Suprapubic skin (tissue), 4 donors: ENCODE results near the gene NAALADL2. TPM values are rescaled to one million over a fixed set of nuclear protein-coding genes. Genes with fewer than 3 reads are reported as not detected.

Experiments
- DNase-seq, 2 donors: peaks; one replicate each; pipeline ENCODE4 v3.0.0-alpha.2; 2019; ENCODE audit warnings: low spot score in 2 of 2
- H3K27ac ChIP-seq: fragments of 200-600 bp; sonication (generic); one replicate; pipeline ENCODE4 v1.5.1; 2019
- H3K27me3 ChIP-seq: fragments of 200-600 bp; sonication (generic); one replicate; pipeline ENCODE4 v1.5.1; 2019
- H3K36me3 ChIP-seq: fragments of 200-600 bp; sonication (generic); one replicate; pipeline ENCODE4 v1.5.1; 2019
- H3K4me1 ChIP-seq: fragments of 200-600 bp; sonication (generic); one replicate; pipeline ENCODE4 v1.5.1; 2019
- H3K4me3 ChIP-seq: fragments of 200-600 bp; sonication (generic); one replicate; pipeline ENCODE4 v1.5.1; 2019; ENCODE audit warnings: mild to moderate bottlenecking
- H3K9me3 ChIP-seq: fragments of 200-600 bp; sonication (generic); one replicate; pipeline ENCODE4 v1.5.1; 2019
- CTCF ChIP-seq, 2 donors: fragments of 200-600 bp in 1 of 2; fragments of 450-650 bp in 1 of 2; sonication (generic) in 1 of 2; IDR thresholded peaks; one replicate each; pipeline ENCODE4 v1.5.1; 2016 to 2019; ENCODE audit warnings: antibody characterized with exemption in 2 of 2, mild to moderate bottlenecking in 1 of 2, moderate library complexity in 1 of 2
- EP300 ChIP-seq: sonication (generic); formaldehyde crosslinking; IDR thresholded peaks from one replicate; pipeline ENCODE4 v1.6.1; 2017; ENCODE audit warnings: antibody characterized with exemption
- POLR2A ChIP-seq, 2 donors: fragments of 450-650 bp; IDR thresholded peaks; one replicate each; pipeline ENCODE4 v1.6.1; 2017; ENCODE audit warnings: antibody characterized with exemption in 2 of 2, mild to moderate bottlenecking in 2 of 2, moderate library complexity in 2 of 2
- POLR2AphosphoS5 ChIP-seq, 3 donors: sonication (generic); formaldehyde crosslinking; IDR thresholded peaks; one replicate each; pipeline ENCODE4 v1.6.1; 2017; ENCODE audit warnings: antibody characterized with exemption in 3 of 3
- WGBS: methylation state at CpG from one replicate; pipeline ENCODE4 v1.1.5; 2018; 5-methylcytosine and 5-hydroxymethylcytosine counted together
- total RNA-seq, 4 donors: library from RNA; depleted of rRNA; stranded (reverse); fragments of >200 nt; gene quantifications; one replicate each; pipeline ENCODE4 v1.1.0, GENCODE V29; 2016

Gene NAALADL2
- total RNA-seq, 4 donors from 2014 or later, result 4.0 to 10.5 (median 8.5) TPM

DNA sequence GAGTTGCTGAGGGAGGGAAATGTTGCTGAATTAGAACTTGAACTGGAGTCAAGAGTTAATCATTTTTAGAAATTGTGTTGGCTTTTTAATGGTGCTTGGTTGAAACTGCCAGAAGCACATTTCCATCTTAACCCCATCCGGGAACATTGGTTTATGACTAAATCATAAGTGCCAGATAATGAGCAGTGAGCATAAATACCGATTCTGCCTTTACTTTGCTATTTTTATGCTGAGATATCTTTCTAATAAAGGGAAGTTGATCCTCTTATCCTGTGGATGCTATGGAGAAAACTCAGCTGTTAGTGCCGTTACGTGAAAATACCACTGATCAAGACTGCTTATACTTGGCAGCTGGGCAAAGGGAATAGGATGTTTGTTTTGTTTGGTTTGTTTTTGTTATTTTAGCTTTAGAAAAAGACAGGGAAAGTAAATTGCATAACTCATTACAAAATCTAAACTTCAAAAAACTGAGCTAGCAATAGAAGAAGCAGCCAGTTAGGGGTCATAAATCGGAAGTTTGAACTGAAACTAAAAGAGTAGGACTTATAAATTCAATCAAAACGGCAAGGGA lies 813.1 kb downstream of the NAALADL2 start:
- Histone ChIP-seq H3K36me3 (no peaks in the 10 kb centered on the region), H3K4me3 (peak overlapping the region; percentile 31), H3K4me1 (peaks cover 4% of the 10 kb centered on the region), H3K9me3 (no peaks in the 10 kb centered on the region), H3K27ac (no peak overlapping the region), H3K27me3 (no peaks in the 10 kb centered on the region)
- DNase-seq, result no peak
- TF ChIP-seq POLR2AphosphoS5 (IDR thresholded peaks at IDR 0.05) (no peak), CTCF (IDR thresholded peaks at IDR 0.05) (no peak)
- 20% methylated on average over 6 of the region's 6 CpGs for WGBS

- H3K9me3 ChIP-seq, result no peaks in the 10 kb centered on the region
- no peak overlapping the region for H3K4me3 ChIP-seq
- no peaks in the 10 kb centered on the region for H3K4me1 ChIP-seq
- no peaks in the 10 kb centered on the region for H3K27me3 ChIP-seq
- no peaks in the 10 kb centered on the region for H3K36me3 ChIP-seq
- 89% methylated on average over 3 of the region's 3 CpGs for WGBS
- DNase-seq, result no peak
- no peak for TF ChIP-seq POLR2A (IDR thresholded peaks at IDR 0.05)
- no peak for TF ChIP-seq POLR2AphosphoS5 (IDR thresholded peaks at IDR 0.05)
- TF ChIP-seq EP300, result no peak
- no peak for TF ChIP-seq CTCF (IDR thresholded peaks at IDR 0.05)
- H3K27ac ChIP-seq, result no peak overlapping the region
These were observed 820.4 kb downstream of the NAALADL2 start for GRCh38 chr3:175679568-175679967.

DNA sequence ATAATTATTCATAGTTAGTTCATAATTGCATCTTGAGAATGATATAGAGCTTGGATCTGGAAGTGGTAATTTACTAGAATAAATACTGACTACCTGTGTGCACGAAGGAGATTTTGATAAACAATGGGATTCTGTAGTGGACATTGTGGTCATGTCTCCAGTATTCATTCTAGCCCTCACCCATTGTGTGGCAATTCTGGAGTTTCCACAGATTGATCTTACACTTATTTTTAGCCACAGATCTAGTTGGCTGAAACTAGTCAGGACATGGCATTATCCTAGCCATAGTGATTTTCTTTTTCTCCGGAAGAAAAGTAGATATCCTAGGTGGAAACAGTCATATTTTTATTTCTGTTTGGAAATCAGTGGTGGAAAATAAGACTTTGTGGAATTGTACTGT lies 833.1 kb downstream of the NAALADL2 start:
- 97% methylated on average over 2 of the region's 2 CpGs for WGBS
- Histone ChIP-seq H3K9me3 (no peaks in the 10 kb centered on the region), H3K4me3 (no peak overlapping the region), H3K4me1 (no peaks in the 10 kb centered on the region), H3K27ac (no peak overlapping the region), H3K27me3 (no peaks in the 10 kb centered on the region), H3K36me3 (no peaks in the 10 kb centered on the region)
- no peak for TF ChIP-seq EP300
- no peak for TF ChIP-seq POLR2A (IDR thresholded peaks at IDR 0.05)
- TF ChIP-seq POLR2AphosphoS5 (IDR thresholded peaks at IDR 0.05), result no peak
- TF ChIP-seq CTCF (IDR thresholded peaks at IDR 0.05), result no peak
- no peak for DNase-seq

GRCh38 chr3:175695251-175695650 lies 836.1 kb downstream of the NAALADL2 start:
- DNase-seq, result no peak
- no peak overlapping the region for H3K27ac ChIP-seq
- no peaks in the 10 kb centered on the region for H3K27me3 ChIP-seq
- 35% methylated on average over 1 of the region's 1 CpG for WGBS
- H3K9me3 ChIP-seq, result no peaks in the 10 kb centered on the region
- H3K36me3 ChIP-seq, result no peaks in the 10 kb centered on the region
- no peak for TF ChIP-seq POLR2AphosphoS5 (IDR thresholded peaks at IDR 0.05)
- no peak for TF ChIP-seq POLR2A (IDR thresholded peaks at IDR 0.05)
- no peak for TF ChIP-seq CTCF (IDR thresholded peaks at IDR 0.05)
- no peak for TF ChIP-seq EP300
- no peaks in the 10 kb centered on the region for H3K4me1 ChIP-seq
- H3K4me3 ChIP-seq, result no peak overlapping the region

DNA sequence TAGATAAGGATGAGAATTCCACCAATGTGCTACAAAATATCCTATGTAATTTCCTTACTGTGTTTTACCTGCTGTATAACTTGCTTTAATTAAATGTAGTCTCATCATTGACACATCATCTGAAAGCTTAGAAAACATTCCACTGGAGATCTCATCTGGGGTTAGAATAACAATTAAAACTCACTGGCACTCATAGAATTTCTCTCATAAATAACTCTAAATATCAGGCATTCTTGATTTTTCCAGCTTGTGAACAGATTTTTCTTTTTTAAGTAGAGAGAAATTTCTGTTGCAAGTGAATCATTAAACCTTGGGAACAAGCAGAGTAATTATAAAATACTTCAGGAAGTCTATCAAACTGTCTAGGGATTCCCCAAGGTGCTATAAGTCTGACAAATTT lies 843.8 kb downstream of the NAALADL2 start:
- DNase-seq, result no peak
- H3K27ac ChIP-seq, result no peak overlapping the region
- TF ChIP-seq POLR2A (IDR thresholded peaks at IDR 0.05) (no peak), CTCF (IDR thresholded peaks at IDR 0.05) (no peak), POLR2AphosphoS5 (IDR thresholded peaks at IDR 0.05) (no peak), EP300 (no peak)
- no peaks in the 10 kb centered on the region for H3K9me3 ChIP-seq
- H3K27me3 ChIP-seq, result no peaks in the 10 kb centered on the region
- no peaks in the 10 kb centered on the region for H3K36me3 ChIP-seq
- no peaks in the 10 kb centered on the region for H3K4me1 ChIP-seq
- no peak overlapping the region for H3K4me3 ChIP-seq
